GM13977 (cell line): ENCODE data around the gene DTNA.

Source experiments
- DNase-seq: peaks from one replicate; pipeline ENCODE4 v3.0.0; 2012; ENCODE audit warnings: low spot score
- CTCF ChIP-seq: IDR thresholded peaks from 2 replicates; pipeline ENCODE4 v1.5.1; 2012; ENCODE audit warnings: mild to moderate bottlenecking, control low read depth; ENCODE audit not compliant: insufficient read depth; ENCODE audit errors: extremely low read depth, missing control alignments
- in situ Hi-C: fragments of 300-500 bp; cut with MboI; formaldehyde crosslinking; loops from one replicate; pipeline ENCODE4 v1.12.0; 2022; ENCODE audit warnings: low sequenced_read_pairs, low pct_unique_long_range_greater_than_20kb, mixed read lengths, inconsistent platforms; ENCODE audit not compliant: unreplicated experiment

The DTNA gene

DNA sequence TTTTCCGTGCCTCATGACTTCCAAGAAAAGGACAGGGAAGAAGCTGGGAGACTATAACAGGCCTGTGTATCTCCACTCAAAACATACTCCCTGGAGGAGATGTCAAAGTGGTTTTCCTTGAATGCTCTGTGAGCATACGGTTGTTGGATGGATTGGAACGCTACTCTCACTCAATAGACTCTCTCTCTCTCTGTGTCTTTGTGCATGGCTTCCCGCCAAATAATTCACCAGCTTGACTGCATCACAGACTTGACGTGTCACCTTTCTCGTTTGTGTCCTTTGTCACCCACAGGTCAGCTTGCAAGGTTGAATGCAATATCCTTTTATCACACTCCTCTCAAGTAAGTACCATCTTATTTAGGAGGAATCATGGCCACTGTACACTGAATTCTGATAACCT lies 174.3 kb downstream of the DTNA start:
- TF ChIP-seq CTCF: no peak
- in situ Hi-C loops: no loop called here
- no peak for DNase-seq

- no peak for DNase-seq
- in situ Hi-C loops: no loop called here
- TF ChIP-seq CTCF: no peak
Observed at GRCh38 chr18:34886177-34886576, 176.1 kb downstream of the DTNA start.

DNA sequence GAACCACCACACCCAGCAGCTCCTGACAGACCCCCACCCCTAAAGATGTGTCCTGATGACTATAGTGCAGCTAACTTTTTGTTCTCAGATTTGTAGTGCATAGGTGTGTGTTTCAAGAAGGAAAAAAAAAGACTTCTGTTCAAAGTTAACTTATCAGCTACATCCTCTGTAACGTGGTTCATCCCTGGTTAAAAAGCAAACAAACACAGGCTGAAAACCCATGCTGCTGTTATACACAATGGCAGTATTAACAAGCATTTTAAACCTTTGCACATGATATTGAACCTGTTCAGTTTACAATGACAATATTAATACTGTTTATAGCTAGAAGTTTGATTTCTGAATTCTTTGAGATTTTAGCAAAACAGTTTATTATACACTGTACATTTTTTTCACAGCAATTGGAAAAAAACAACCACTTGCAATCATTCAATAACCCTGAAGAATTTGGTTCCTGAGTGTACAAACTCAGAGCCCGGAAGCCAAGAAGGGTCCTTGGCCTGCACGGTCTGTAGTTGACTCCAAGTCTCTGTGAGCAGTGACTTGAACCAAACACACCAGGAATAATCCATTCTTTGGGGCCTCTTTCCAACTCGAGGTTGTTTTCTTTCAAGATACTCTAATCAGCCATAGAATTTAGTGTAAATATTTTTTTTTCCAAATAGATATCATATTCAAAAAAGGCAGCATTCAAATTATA lies 177.9 kb downstream of the DTNA start:
- DNase-seq: no peak
- TF ChIP-seq CTCF: no peak
- in situ Hi-C loops: no loop called here

DNA sequence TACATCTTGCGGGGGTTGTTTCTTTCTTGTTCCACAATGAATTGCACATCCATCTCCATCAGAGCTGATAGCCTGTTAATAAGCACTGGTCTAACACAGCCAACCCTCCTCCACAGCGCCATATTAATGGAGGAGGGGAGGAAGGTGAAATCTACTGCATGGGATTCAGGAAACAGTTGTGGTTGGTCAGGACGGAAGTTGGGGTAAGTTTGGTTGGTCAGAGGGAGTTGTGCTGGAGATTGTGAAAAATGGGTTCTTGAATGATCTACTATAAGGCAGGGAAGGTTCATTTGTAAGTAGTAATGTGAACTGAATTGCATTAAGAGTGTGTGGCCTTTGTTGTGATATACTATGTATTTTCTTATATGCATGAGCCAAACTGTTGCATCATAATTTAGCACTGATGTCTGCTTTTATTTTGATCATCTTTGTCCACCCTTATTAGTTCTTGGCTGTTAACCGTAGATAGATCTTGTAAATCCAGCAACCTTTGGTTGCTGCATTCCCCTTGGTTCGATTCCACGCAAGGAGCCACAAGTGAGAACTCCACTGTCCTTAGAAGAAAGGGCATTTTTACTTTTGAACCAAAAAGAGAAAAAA lies 180.5 kb downstream of the DTNA start:
- no peak for TF ChIP-seq CTCF
- DNase-seq: no peak
- in situ Hi-C loops: no loop called here

GRCh38 chr18:34892379-34892778 lies 182.3 kb downstream of the DTNA start:
- TF ChIP-seq CTCF: no peak
- in situ Hi-C loops: no loop called here
- DNase-seq: no peak

DNA sequence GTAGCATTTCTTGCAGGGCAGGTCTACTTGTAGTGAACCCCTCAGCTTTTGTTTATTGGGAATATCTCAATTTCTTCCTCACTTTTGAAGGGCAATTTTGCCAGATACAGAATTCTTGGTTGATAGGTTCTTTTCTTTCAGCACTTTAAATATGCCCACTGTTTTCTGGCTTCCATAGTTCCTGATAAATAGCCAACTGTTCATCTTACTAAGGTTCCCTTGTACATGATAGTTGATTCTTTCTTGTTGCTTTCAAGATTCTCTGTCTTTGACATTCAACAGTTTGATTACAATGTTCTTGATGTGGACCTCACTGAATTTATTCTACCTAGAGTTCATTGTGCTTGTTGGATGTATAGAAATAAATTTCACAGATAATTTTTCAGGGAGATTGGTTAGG lies 183.1 kb downstream of the DTNA start:
- in situ Hi-C loops: no loop called here
- no peak for DNase-seq
- no peak for TF ChIP-seq CTCF
